Neural crest cell (in vitro differentiated cells): ENCODE data around the gene MBOAT7. TPM values are rescaled to one million over a fixed set of nuclear protein-coding genes. Genes with fewer than 3 reads are reported as not detected.
A peak's percentile ranks its signal among the peaks of the same experiment; 100 is the strongest.
"Not testable (repeated sequence)": the region's sequence is repeated elsewhere in the genome, so short reads cannot be mapped to it uniquely, and the experiment has no call there.

ENCODE experiments used
- DNase-seq: peaks from one replicate; pipeline ENCODE4 v3.0.0; 2021; ENCODE audit warnings: low read depth, mixed read lengths, low spot score
- H3K27ac Mint-ChIP-seq: one replicate; pipeline ENCODE4 v1.8.0; 2021; ENCODE audit warnings: mild to moderate bottlenecking, mixed read lengths; ENCODE audit not compliant: unreplicated experiment
- H3K27me3 Mint-ChIP-seq: 2 replicates; pipeline ENCODE4 v1.8.0; 2021; ENCODE audit warnings: low read depth, mild to moderate bottlenecking, mixed read lengths
- H3K36me3 Mint-ChIP-seq: 2 replicates; pipeline ENCODE4 v1.8.0; 2021; ENCODE audit warnings: low read depth, mild to moderate bottlenecking, mixed read lengths
- H3K4me1 Mint-ChIP-seq: 2 replicates; pipeline ENCODE4 v1.8.0; 2021; ENCODE audit warnings: mixed read lengths
- H3K4me3 Mint-ChIP-seq: one replicate; pipeline ENCODE4 v1.8.0; 2021; ENCODE audit warnings: mild to moderate bottlenecking, mixed read lengths
- H3K9me3 Mint-ChIP-seq: 2 replicates; pipeline ENCODE4 v1.8.0; 2021; ENCODE audit warnings: mixed read lengths
- total RNA-seq: library from RNA; stranded (reverse); gene quantifications from 2 replicates; pipeline ENCODE4 v1.2.1, GENCODE V29; 2021
- TF ChIP-seq, protein P1 (sequence below): fragments of 200-600 bp; sonication (generic); conservative IDR thresholded peaks from 2 replicates; pipeline ENCODE4 v1.5.0; 2021; ENCODE audit warnings: antibody characterized with exemption, mild to moderate bottlenecking

Gene MBOAT7
- total RNA-seq, 1 donor from 2014 or later, result 76.5 TPM

DNA sequence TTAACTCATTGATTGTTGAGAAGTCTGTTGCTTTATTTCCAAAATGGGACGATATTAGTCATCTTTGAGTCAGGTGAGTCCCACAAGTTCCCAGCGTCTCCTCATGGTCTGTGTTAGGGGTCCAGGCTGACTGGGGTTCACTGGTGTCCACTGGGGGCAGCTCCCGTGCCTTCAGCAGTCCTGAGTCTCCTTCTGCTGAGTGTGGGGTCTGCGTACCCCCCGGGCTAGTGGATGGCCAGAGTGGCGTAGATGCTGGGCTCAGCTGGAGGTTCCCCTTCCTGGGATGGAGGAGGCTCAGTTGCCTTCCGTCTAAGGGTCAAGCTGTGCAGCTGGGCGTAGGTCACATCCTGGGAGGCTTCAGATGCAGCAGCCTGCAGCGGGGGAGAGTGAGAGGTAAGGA is 27.5 kb upstream of the MBOAT7 start:
- TF ChIP-seq, protein P1, sequence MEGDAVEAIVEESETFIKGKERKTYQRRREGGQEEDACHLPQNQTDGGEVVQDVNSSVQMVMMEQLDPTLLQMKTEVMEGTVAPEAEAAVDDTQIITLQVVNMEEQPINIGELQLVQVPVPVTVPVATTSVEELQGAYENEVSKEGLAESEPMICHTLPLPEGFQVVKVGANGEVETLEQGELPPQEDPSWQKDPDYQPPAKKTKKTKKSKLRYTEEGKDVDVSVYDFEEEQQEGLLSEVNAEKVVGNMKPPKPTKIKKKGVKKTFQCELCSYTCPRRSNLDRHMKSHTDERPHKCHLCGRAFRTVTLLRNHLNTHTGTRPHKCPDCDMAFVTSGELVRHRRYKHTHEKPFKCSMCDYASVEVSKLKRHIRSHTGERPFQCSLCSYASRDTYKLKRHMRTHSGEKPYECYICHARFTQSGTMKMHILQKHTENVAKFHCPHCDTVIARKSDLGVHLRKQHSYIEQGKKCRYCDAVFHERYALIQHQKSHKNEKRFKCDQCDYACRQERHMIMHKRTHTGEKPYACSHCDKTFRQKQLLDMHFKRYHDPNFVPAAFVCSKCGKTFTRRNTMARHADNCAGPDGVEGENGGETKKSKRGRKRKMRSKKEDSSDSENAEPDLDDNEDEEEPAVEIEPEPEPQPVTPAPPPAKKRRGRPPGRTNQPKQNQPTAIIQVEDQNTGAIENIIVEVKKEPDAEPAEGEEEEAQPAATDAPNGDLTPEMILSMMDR, result no peak
- peaks cover 9% of the 10 kb centered on the region for H3K36me3 Mint-ChIP-seq
- H3K4me1 Mint-ChIP-seq, result peaks cover 24% of the 10 kb centered on the region
- no peak for DNase-seq
- no peaks in the 10 kb centered on the region for H3K9me3 Mint-ChIP-seq
- H3K27me3 Mint-ChIP-seq, result no peaks in the 10 kb centered on the region
- H3K27ac Mint-ChIP-seq, result no peak overlapping the region
- no peak overlapping the region for H3K4me3 Mint-ChIP-seq

DNA sequence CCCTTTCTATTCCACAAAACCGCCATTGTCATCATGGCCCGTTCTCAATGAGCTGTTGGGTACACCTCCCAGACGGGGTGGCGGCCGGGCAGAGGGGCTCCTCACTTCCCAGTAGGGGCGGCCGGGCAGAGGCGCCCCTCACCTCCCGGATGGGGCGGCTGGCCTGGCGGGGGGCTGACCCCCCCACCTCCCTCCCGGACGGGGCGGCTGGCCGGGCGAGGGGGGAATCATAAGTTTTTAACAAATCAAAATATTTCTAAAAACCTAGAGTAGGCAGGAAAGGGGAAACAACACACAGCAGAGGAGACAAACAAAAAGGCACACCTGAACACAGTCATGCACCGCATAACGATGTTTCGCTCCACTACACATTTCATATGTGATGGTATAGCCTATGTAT is 25.4 kb upstream of the MBOAT7 start:
- Mint-ChIP-seq H3K36me3 (peaks cover 21% of the 10 kb centered on the region), H3K4me1 (peaks cover 31% of the 10 kb centered on the region), H3K27me3 (peaks cover 12% of the 10 kb centered on the region)
- not testable (repeated sequence) for H3K9me3 Mint-ChIP-seq, H3K4me3 Mint-ChIP-seq, H3K27ac Mint-ChIP-seq, DNase-seq

DNA sequence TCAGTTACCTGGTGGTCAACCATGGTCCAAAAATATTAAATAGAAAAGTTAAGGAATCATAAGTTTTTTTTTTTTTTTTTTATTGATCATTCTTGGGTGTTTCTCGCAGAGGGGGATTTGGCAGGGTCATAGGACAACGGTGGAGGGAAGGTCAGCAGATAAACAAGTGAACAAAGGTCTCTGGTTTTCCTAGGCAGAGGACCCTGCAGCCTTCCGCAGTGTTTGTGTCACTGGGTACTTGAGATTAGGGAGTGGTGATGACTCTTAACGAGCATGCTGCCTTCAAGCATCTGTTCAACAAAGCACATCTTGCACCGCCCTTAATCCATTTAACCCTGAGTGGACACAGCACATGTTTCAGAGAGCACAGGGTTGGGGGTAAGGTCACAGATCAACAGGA is 24.8 kb upstream of the MBOAT7 start:
- peaks cover 15% of the 10 kb centered on the region for H3K27me3 Mint-ChIP-seq
- H3K36me3 Mint-ChIP-seq, result peaks cover 21% of the 10 kb centered on the region
- H3K27ac Mint-ChIP-seq, H3K9me3 Mint-ChIP-seq, DNase-seq: not testable (repeated sequence)
- H3K4me3 Mint-ChIP-seq, result peak overlapping the region; percentile 59
- peaks cover 36% of the 10 kb centered on the region for H3K4me1 Mint-ChIP-seq

- Mint-ChIP-seq H3K4me1 (peaks cover 39% of the 10 kb centered on the region), H3K4me3 (peak overlapping the region; percentile 99), H3K9me3 (no peaks in the 10 kb centered on the region), H3K27ac (peak overlapping the region; percentile 41), H3K27me3 (peaks cover 21% of the 10 kb centered on the region), H3K36me3 (peaks cover 29% of the 10 kb centered on the region)
- no peak for DNase-seq
- TF ChIP-seq, protein P1, result no peak
These were observed 21.9 kb upstream of the MBOAT7 start for GRCh38 chr19:54211235-54211634.

DNA sequence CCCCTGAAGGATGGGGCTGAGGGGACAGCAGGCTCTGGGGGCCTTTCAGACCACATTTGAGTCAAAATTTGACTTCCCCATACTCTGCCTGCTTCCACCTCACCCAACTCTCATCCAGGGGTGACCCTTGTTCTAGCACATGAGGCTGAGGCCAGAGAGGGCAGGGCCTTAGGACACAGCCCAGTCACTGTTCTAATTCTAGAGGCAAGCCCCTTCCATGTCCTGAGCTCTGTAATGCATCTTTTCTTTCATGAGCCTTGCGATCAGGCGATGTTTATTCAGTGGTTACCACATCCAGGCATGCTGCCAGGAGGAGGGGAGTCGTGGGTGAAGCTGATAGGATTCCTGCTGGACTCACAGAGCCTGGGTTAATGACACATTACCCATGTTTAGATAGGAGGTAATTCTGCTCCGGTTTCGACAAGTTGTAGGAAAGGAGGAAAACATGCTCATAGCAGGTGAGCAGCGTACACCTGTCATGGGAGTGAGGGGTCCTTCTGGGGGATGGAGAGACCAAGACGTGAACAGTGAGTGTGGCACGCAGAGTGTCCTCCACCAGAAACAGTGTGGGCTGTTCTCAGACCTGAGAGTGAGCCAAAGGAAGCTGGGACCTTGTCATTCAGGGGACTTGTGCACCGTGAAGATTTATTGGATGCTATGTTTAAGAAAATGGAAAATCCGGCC is 20.6 kb upstream of the MBOAT7 start:
- H3K9me3 Mint-ChIP-seq, result no peaks in the 10 kb centered on the region
- H3K36me3 Mint-ChIP-seq, result peaks cover 36% of the 10 kb centered on the region
- H3K4me1 Mint-ChIP-seq, result peaks cover 46% of the 10 kb centered on the region
- TF ChIP-seq, protein P1, result no peak
- H3K27ac Mint-ChIP-seq, result peak overlapping the region; percentile 44
- H3K27me3 Mint-ChIP-seq, result peaks cover 21% of the 10 kb centered on the region
- no peak for DNase-seq
- peak overlapping the region; percentile 99 for H3K4me3 Mint-ChIP-seq

GRCh38 chr19:54209058-54209810 is 19.9 kb upstream of the MBOAT7 start:
- Mint-ChIP-seq H3K4me3 (peak overlapping the region; percentile 99), H3K4me1 (peaks cover 52% of the 10 kb centered on the region), H3K9me3 (no peaks in the 10 kb centered on the region), H3K27me3 (peaks cover 21% of the 10 kb centered on the region), H3K36me3 (peaks cover 40% of the 10 kb centered on the region), H3K27ac (peak overlapping the region; percentile 50)
- DNase-seq, result no peak
- TF ChIP-seq, protein P1, result no peak
